ENCODE data around the gene SNX25. TPM values are rescaled to one million over a fixed set of nuclear protein-coding genes. Genes with fewer than 3 reads are reported as not detected.

Gene SNX25
- total RNA-seq, 4 donors from 2014 or later: 11.3 to 17.3 (median 13.4) TPM

- Histone ChIP-seq H3K4me3 (no peak overlapping the region), H3K27me3 (no peaks in the 10 kb centered on the region), H3K27ac (no peak overlapping the region), H3K9me3 (no peaks in the 10 kb centered on the region), H3K36me3 (no peaks in the 10 kb centered on the region), H3K4me1 (peaks cover 14 to 18% of the 10 kb centered on the region in 2 donors)
- no peak for DNase-seq
- no peak for ATAC-seq
- intact Hi-C loops (cut with DNase I; ENCODE audit: low total_unique reads): loop anchor here (5.0 to 10.0 kb wide), 2 partner anchors 46 to 93 kb away; no protein-coding TSS in a partner anchor
- in situ Hi-C loops (cut with MboI; ENCODE audit: low sequenced_read_pairs in 4 of 4): loop anchor here in 2 of 4 donors (25.0 kb wide), 2 partner anchors 176 to 401 kb away; partner anchors contain the start of genes ANKRD37 (in 1 of the 2) and LRP2BP (in 1 of the 2)
- TF ChIP-seq POLR2A (IDR thresholded peaks at IDR 0.05): no peak
- TF ChIP-seq, protein P1, sequence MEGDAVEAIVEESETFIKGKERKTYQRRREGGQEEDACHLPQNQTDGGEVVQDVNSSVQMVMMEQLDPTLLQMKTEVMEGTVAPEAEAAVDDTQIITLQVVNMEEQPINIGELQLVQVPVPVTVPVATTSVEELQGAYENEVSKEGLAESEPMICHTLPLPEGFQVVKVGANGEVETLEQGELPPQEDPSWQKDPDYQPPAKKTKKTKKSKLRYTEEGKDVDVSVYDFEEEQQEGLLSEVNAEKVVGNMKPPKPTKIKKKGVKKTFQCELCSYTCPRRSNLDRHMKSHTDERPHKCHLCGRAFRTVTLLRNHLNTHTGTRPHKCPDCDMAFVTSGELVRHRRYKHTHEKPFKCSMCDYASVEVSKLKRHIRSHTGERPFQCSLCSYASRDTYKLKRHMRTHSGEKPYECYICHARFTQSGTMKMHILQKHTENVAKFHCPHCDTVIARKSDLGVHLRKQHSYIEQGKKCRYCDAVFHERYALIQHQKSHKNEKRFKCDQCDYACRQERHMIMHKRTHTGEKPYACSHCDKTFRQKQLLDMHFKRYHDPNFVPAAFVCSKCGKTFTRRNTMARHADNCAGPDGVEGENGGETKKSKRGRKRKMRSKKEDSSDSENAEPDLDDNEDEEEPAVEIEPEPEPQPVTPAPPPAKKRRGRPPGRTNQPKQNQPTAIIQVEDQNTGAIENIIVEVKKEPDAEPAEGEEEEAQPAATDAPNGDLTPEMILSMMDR (IDR thresholded peaks at IDR 0.05 in 4 of 5, conservative IDR thresholded peaks at IDR 0.05 in 1 of 5): no peak
Measured at GRCh38 chr4:185211641-185212040, 2.2 kb downstream of the SNX25 start.

DNA sequence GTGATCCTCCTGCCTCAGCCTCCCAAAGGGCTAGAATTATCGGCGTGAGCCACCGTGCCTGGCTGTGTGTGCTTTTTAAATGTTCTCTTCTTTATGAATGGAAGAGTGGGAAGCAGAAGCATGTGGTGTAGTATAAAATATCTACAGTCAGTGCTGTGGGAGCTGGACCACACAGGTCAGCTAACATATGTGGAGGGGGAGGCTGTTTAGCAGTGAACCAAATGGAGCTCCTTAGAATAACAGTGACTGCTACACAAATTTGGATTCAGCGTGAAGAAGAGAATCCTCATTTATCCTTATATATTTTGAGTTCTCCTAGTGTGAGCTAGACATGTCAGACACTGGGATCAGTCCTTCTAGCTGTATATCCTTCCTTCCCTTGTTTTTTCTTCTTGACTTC lies 3.2 kb downstream of the SNX25 start:
- intact Hi-C loops (cut with DNase I; ENCODE audit: low total_unique reads) (loop anchor here (5.0 to 10.0 kb wide), 2 partner anchors 45 to 92 kb away; no protein-coding TSS in a partner anchor), in situ Hi-C loops (cut with MboI; ENCODE audit: low sequenced_read_pairs in 4 of 4) (loop anchor here in 2 of 4 donors (25.0 kb wide), 2 partner anchors 175 to 400 kb away; partner anchors contain the start of genes ANKRD37 (in 1 of the 2) and LRP2BP (in 1 of the 2))
- TF ChIP-seq, protein P1 (IDR thresholded peaks at IDR 0.05 in 4 of 5, conservative IDR thresholded peaks at IDR 0.05 in 1 of 5): no peak
- TF ChIP-seq POLR2A (IDR thresholded peaks at IDR 0.05): no peak
- H3K9me3 ChIP-seq: no peaks in the 10 kb centered on the region
- no peaks in the 10 kb centered on the region for H3K27me3 ChIP-seq
- no peak overlapping the region for H3K27ac ChIP-seq
- peaks cover 20 to 27% of the 10 kb centered on the region in 2 donors for H3K4me1 ChIP-seq
- DNase-seq: no peak
- ATAC-seq: no peak
- H3K4me3 ChIP-seq: no peak overlapping the region
- no peaks in the 10 kb centered on the region for H3K36me3 ChIP-seq

DNA sequence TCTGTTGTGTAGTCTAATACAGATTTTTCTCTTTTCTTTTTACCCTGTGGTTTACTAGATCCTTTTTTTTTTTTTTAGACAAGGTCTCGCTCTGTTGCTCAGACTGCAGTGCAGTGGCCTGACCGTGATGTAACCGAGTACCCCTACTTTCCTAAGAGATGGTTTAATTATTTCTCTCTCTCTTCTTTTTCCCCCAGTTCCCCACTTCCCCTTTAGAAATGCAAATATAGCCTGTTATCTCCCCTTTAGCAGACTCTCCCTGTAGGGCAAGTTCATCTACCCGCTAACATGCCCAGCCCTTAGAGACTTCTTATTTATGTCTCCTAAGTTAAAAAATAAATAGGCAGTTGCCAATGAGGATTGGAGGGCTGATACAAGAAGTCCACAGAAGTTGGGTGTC lies 4.5 kb downstream of the SNX25 start:
- Histone ChIP-seq H3K9me3 (no peaks in the 10 kb centered on the region), H3K36me3 (no peaks in the 10 kb centered on the region), H3K27me3 (no peaks in the 10 kb centered on the region), H3K4me3 (no peak overlapping the region), H3K27ac (no peak overlapping the region), H3K4me1 (peaks cover 22 to 27% of the 10 kb centered on the region in 2 donors)
- intact Hi-C loops (cut with DNase I; ENCODE audit: low total_unique reads): loop anchor here (5.0 to 10.0 kb wide), 2 partner anchors 43 to 91 kb away; no protein-coding TSS in a partner anchor
- TF ChIP-seq POLR2A (IDR thresholded peaks at IDR 0.05): no peak
- TF ChIP-seq, protein P1 (IDR thresholded peaks at IDR 0.05 in 4 of 5, conservative IDR thresholded peaks at IDR 0.05 in 1 of 5): no peak
- DNase-seq (no peak), ATAC-seq (no peak)
- in situ Hi-C loops (cut with MboI; ENCODE audit: low sequenced_read_pairs in 4 of 4): loop anchor here in 2 of 4 donors (25.0 kb wide), 2 partner anchors 173 to 398 kb away; partner anchors contain the start of genes ANKRD37 (in 1 of the 2) and LRP2BP (in 1 of the 2)

GRCh38 chr4:185215261-185215660 lies 5.9 kb downstream of the SNX25 start:
- in situ Hi-C loops (cut with MboI; ENCODE audit: low sequenced_read_pairs in 4 of 4): loop anchor here in 2 of 4 donors (25.0 kb wide), 2 partner anchors 172 to 397 kb away; partner anchors contain the start of genes ANKRD37 (in 1 of the 2) and LRP2BP (in 1 of the 2)
- no peaks in the 10 kb centered on the region for H3K27me3 ChIP-seq
- peaks cover 28 to 32% of the 10 kb centered on the region in 2 donors for H3K4me1 ChIP-seq
- H3K27ac ChIP-seq: no peak overlapping the region
- intact Hi-C loops (cut with DNase I; ENCODE audit: low total_unique reads): loop anchor here (10.0 kb wide), 1 partner anchor 90 kb away; no protein-coding TSS in a partner anchor
- DNase-seq (no peak), ATAC-seq (no peak)
- no peak overlapping the region for H3K4me3 ChIP-seq
- H3K9me3 ChIP-seq: no peaks in the 10 kb centered on the region
- TF ChIP-seq, protein P1 (IDR thresholded peaks at IDR 0.05 in 4 of 5, conservative IDR thresholded peaks at IDR 0.05 in 1 of 5): no peak
- no peak for TF ChIP-seq POLR2A (IDR thresholded peaks at IDR 0.05)
- no peaks in the 10 kb centered on the region for H3K36me3 ChIP-seq

All from gastrocnemius medialis (tissue), 4 donors.